Right renal cortex interstitium (tissue), 3 donors: Measurements from ENCODE around the gene DUSP22. TPM values are rescaled to one million over a fixed set of nuclear protein-coding genes. Genes with fewer than 3 reads are reported as not detected.
"Not testable (repeated sequence)": the region's sequence is repeated elsewhere in the genome, so short reads cannot be mapped to it uniquely, and the experiment has no call there.

Experiments used
- DNase-seq, 3 donors: peaks; one replicate each; pipeline ENCODE4 v3.0.0-alpha.2; 2013; ENCODE audit warnings: low read depth in 3 of 3, low spot score in 2 of 3
- polyA plus RNA-seq, 3 donors: library from polyadenylated mRNA; unstranded; fragments of 120-200 nt; gene quantifications; one replicate each; pipeline ENCODE4 v1.2.1, GENCODE V29; 2013; ENCODE audit not compliant: insufficient read length in 3 of 3

The DUSP22 gene, protein sequence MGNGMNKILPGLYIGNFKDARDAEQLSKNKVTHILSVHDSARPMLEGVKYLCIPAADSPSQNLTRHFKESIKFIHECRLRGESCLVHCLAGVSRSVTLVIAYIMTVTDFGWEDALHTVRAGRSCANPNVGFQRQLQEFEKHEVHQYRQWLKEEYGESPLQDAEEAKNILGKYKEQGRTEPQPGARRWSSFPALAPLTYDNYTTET
- polyA plus RNA-seq, result 10 to 100 TPM; 19.5 to 21.7 (median 19.8) TPM

DNA sequence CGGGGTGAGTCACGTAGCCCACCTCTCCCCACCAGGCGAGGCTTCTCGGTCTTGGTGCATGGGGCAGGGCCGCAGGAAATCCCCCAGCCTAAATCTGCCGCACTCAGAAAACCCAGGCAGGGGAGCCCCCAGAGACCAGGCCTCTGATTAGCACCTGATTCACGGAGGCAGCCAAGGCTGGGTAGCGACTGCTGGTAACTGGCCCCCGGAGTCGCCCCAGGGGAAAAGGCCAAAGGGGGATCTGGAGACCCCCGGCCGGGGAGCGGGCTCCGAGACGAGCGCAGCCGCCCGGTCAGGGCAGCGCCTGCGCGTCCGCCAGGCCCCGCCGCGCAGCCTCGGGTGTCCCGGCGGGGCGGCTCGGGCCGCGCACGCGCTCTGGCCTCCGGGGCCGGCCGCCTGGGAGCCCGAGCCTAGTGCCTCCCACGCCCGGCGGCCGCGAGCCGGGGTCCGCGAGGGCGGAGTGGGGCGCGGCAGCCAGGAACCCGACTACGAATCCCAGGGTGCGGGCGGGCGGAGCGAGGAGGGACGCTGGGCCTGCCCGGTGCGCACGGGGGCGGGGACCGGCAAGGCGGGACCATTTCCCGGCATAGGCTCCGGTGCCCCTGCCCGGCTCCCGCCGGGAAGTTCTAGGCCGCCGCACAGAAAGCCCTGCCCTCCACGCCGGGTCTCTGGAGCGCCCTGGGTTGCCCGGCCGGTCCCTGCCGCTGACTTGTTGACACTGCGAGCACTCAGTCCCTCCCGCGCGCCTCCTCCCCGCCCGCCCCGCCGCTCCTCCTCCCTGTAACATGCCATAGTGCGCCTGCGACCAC is at the start of gene DUSP22:
Gene DUSP22 (plus strand): TSS at position 791 of the 809 bp plus-strand sequence. CDS start 53 bp downstream, outside the sequence.
- DNase-seq, result peak in 2 of 3 donors; percentile 76 to 79

DNA sequence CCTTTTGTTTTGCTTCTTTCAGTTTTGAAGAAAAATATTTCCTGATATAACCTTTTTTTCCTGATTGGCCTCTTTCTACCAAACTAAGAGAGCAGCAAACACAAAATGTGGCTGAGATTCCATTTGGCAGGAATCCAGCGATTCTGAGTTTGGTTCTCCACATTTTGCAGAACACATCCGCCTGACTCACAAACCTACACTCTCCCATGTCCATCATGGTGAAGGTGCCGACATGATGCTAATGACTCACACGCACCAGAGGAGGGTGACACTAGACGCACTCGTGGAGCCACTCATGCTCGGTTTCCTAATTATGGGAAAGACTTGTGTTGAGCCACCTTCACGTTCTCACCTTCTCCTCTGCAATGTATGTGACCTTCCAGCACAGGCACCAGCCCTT is 45.9 kb upstream of the DUSP22 start:
- no peak for DNase-seq

DNA sequence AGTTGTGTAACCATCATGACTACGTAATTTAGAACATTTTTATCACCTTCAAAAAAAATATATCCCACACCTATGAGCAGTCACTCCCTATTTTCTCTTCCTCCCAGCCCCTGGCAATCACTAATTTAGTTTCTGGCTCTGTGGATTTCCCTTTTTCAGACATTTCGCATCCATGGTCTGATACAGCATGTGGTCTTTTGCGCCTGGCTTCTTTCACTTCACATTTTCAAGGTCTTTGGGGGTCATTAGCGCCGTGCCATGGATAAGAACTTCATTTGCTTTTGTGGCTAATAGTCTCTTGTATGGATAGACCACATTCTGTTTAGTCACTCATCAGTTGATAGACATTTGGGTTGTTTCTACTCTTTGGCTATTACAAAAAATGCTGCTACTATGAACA is 44.9 kb upstream of the DUSP22 start:
- no peak for DNase-seq

DNA sequence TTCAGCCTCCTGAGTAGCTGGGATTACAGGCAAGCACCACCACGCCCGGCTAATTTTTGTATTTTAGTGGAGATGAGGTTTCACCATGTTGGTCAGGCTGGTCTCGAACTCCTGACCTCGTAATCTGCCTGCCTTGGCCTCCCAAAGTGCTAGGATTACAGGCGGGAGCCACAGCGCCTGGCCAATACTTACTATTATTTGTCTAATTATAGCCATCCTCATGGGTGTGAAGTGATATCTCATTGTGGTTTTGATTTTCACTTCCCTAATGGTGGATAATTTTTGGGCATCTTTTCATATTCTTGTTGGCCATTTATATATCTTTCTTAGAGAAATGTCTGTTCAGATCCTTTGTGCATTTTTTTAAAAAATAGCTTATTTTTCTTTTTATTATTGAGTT is 44.2 kb upstream of the DUSP22 start:
- DNase-seq, result not testable (repeated sequence)

DNA sequence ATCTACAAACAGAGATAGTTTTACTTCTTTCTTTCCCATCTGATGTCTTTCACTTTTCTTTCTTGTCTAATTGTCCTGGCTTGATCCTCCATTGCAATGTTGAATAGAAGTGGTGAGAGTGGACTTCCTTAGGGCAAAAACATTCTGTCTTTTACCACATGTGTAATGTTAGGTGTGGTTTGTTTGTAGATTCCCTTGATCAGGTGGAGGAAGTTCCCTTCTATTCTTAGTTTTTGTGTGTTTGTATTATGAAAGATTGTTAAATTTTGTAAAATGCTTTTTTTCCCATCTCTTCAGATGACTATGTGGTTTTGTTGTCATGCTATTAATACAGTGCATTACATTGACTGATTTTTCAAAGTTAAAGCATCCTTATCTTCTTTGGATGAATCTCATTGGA is 41.6 kb upstream of the DUSP22 start:
- no peak for DNase-seq

DNA sequence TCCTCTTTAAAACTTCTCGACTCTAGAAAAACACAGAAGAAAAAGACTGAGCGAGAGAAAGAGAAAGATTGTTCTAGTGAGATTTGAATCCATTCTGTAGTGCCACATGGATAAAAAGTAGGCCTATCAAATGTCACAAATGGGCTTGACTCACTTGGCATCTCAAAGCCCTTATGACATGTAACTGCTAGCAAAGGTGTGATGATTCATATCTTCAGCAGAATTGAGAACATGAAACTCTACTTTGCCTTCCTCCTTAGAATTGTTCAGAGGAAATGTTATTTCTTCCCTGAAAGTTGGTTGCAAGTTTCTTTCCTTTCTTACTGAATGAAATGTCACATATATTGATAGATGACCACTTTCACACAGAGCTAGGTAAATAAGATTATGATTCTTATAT is 40.4 kb upstream of the DUSP22 start:
- DNase-seq, result no peak

DNA sequence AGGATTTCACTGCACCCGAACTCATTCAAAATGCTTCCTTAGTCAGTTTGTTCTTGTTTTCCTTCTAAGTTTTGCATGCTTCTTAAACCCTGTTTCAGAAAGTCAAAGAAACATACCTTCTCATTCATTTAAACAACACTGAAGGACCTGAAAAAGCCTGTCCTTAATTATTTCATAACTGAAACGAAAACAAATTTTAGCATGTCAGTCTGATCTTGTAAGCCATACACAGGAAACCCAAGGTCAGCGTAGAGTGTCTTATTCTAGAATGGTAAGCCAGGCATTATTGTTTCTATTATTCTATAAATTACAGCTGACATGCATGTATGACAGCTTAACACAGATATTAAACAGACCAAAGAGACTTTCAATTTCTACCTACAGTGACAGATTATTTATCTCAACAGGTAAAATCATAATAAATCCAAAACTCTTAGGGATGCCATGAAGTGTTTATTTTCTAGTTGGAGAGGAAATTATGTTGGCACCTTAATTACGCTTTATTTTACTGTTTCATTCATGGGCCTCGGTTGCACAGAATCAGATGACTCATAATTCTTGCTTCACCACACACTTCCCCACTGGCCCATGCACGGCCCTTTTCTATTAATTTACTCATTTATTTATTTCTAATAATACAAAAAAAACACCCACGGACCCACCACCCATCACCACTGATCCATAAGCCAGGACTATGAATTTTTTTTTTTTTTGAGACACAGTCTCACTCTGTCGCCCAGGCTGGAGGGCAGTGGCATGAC is 39.3 kb upstream of the DUSP22 start:
- DNase-seq, result no peak

DNA sequence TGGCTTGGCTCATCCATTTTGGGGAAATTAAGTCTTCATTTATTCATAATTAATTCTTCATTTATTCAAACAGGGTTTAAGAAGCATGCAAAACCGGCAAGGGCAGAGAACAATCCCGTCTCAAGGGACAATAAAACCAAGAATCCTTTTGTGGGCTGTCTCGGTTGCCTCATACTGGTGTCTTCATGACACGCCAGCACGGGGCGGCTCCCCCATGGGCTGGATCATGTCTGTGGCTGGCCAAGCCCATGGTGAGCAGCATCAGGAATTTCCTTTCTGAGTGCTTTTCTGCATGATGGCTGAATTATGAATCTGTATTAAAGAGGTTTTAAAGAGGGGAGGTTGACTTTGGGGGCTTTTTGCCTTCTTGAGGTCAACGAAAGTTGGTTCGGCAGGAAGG is 38.3 kb upstream of the DUSP22 start:
- DNase-seq, result no peak

DNA sequence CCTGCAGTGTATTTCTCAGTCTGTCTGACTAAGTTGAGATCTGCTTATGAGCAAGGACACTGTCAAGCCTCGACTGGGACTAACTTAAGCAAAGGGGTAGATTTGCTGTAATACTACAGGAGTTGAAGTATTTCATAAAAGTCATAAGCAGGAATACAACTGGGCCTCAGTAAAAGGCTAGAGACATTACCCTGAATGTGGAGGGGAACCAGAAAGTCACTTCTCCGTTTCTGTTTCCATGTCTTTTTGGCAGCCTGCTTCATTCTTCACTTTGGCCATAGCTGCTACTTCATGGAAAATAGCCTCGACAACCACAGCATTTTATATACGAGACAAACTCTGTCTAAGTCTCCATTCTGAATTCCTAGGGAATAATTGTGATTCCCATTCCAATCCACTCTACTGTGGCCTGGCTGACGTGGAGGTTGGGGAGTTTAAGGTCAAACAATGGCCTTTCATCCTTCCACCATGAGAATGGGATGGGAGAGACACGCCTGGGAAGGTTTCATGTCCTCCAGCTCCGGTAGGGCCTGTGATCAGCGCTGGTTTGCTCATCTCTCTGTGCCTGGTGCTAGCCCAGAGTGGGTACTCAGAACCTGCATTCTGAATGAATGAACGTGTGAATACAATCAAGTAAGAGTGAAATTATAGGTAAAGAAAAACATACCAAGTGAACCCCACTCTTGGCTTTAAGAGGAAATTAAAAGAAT is 37.1 kb upstream of the DUSP22 start:
- no peak for DNase-seq

DNA sequence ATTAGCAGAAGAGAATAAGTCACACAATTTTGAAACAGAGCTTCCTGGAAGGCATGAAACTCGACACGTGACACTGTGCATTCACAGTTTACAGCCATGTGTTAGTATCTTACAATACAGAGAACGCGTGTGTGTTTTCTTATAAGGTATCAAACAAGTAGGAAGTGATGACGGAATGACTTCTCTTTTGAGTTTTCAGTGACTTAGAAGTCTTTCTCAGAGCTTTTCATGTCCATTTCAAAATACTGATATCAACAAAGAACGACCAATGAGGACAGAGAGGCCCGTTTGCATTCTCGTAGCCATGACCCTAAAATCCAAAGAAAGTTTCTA is 36.6 kb upstream of the DUSP22 start:
- DNase-seq, result no peak

DNA sequence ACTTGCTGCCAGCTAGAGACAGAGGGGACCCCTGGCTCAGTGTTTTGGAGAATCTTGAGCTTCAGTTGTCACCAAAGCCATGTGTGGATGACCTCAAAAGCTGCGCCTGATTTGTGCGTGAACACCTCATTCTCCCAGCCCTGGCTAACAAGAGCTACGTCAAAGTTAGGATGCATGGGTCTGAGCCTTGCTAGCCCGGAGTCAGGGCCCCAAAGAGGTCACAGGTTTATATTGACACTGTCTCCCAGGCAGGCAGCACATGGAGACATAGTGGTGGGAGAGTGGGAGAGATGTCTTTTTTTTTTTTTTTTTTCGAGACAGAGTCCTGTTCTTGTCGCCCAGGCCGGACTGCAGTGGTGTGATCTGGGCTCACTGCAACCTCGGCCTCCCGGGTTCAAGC is 36.1 kb upstream of the DUSP22 start:
- no peak for DNase-seq

DNA sequence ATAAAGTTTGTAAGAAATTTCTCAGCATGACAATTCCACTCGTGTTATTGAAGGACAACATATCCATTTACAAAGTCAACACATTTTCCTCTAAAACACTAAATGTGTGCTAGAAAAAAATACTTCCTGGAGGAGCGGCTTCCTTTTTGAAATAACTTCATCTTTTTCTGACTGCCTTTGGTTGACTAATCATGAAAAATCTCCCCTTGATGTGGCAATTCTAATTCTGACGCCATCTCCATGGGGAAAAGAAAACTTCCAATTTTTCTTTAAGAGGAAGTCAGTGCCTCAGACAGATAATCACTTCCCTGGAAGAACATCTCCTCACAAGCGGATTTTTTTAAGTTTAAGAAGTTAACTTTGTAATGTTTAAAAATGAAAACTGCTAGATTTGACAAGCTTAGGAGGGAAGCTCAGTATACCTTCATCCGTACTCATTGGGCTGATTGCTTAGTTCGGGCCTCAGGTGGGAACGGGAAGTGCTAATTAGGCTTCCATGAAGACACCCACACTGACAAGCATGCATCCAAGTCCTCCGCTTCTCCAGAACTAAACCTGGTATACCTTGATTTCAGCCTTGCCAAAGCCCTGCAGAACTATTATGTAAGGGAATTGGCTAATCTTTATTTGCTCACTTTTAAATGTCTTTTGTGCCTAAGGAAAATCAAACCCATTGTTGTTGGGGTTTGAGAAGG is 35.1 kb upstream of the DUSP22 start:
- no peak for DNase-seq

DNA sequence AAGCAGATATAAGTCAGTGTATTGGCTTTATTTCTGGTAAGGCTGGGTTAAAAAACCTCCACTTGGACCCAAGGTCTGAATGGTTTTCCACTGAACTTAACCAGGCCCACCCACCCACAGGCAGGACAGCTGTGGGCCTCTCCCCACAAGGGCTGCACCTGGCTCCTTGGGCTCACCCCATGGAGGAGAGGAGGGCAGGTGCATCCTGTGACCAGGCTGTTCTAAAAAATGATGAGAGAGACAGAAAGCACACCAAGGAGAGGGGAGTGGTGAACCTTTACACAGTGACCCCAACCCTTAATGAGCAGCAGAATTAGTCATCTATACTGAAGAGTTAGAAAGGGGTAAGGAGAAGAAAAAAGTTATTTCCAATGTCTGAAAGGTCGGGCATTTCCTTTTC is 34.5 kb upstream of the DUSP22 start:
- DNase-seq, result no peak

DNA sequence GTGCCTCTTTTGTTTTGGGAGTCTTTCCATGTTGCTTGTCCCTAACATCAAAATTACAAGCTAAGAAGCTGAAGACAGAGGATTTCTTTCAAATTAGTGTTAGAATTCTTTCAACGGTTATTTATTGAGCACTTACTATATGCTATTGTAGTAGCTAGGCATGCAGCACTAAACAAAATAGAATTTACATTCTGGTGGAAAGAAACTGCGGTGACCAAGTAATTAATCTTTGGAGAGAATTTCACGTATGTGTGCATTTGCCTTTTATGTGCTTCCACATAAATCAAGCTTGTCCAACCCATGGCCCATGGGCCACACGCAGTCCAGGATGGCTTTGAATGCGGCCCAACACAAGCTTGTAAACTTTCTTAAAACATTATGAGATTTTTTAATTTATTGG is 33.0 kb upstream of the DUSP22 start:
- DNase-seq, result peak in 2 of 3 donors; percentile 39 to 53

DNA sequence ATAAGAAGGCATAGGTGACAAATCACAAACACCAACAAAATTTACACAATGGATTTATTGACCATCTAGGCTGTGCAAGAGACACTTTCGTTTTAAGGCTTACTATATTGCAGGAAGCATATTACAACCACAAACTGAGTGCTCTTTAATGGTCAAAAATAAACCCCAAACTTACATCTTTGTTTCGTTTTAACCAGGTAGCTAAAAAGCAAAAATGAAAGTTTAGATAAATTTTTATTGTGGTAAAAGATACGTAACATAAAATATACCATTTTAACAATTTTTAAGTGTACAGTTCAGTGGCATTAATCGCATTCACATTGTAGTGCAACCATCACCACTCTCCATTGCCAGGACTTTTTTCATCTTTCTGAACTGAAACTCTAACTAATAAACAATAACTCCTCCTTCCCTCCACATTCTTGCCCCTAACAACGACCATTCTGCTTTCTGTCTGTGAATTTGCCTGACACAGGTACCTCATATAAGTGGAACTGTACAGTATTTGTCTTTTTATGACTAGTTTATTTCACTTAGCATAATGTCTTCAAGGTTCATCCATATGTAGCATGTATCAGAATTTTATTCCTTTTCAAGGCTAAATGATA is 32.3 kb upstream of the DUSP22 start:
- no peak for DNase-seq

DNA sequence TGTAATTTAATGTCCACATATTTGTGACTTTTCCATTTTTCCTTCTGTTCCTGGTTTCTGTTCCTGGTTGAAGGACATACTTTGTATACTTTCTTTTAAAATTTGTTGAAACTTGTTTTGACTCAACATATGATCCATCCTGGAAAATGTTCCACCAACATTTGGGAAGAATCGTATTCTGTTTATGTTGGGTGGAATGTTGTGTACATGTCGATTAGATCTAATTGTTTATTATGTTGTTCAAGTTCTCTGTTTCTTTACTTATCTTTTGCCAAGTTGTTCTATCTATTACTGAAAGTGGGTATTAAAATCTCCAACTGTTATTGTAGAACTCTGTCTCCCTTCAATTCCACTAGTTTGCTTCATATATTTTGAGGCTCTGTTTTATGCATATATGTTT is 27.7 kb upstream of the DUSP22 start:
- no peak for DNase-seq

DNA sequence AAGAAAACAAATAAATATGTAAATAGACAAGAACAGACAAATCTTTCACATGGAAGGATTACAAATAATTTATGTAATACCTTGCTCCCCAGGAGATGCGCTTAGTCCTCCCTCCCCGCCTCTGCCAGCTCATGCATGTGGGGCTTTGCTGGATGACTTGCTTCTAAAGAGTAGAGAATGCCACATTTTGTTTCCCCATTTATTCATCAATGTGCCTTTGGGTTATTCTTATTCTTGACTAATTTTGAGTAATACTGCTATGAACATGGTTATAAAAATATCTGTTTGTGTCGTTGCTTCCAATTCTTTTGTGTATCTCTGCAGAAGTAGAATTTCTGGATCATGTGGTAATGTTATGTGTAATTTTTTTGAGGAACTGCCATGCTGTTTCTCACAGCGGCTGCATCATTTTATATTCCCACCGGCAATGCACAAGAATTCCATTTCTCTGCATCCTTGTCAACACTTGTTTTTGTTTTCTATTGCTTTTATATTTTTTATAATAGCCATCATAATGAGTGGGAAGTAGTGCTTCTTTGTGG is 23.8 kb upstream of the DUSP22 start:
- no peak for DNase-seq

DNA sequence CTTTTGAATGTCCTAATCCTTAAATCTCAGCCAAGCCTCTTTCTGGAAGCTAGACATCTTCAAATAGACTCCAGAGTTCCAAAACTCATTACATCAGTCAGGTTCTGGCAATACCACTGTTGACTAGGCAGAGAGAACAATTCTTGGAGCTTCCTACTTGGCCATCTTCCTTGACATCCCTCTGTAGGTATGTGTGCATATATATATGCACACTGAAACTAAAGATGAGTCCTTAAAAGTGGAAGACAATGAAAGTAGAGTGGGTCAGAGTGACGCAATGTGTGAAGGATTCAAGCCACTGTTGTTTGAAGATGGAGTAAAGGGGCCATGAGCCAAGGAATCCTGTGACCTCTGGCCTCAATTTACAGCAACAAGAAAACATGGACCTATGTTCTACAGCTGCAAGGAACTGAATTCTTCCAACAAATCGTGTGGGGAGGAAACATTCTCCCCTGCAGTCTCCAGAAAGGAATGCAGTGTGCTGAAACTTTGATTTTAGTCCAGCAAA is 18.7 kb upstream of the DUSP22 start:
- no peak for DNase-seq

DNA sequence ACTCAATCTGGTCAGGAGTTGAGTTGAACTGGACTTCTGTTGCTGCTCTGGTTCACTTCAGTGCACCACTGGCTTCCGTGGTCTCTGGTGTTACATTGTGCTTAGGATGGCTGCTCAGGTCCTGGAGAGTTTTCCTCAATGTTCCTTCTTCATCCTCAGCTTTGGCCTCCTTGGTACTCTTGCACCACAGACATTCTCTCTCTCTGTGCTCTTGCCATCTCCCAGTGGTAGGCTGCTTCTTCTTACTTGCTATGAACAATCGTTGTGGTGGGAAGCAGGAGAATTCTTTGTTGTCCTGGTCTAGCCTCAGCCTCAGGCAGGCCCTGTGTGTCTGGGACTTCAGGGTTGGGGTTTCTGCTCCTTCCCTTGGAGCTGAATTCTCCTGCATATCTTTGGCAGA is 14.5 kb upstream of the DUSP22 start:
- DNase-seq, result no peak

DNA sequence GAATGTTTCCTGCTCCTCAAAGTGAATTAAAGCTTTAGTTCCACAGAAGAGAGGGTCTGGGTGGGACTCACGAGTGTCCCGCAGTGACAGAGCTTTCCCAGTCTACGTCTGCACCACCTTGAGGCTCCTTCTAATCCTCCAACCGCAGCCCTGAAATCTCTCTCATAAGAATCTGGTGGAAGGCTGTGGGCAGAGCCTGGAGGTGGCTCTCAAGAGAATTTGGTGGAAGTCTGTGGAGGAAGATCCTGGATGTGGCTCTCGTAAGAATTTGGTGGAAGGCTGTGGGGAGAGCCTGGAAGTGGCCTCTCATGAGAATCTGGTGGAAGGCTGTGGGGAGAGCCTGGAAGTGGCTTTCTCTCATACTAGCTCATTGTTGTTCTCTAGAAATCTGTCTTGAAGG is 13.8 kb upstream of the DUSP22 start:
- DNase-seq, result no peak
